Liver (tissue), 9 donors: ENCODE data around the gene ALKAL2. TPM values are rescaled to one million over a fixed set of nuclear protein-coding genes. Genes with fewer than 3 reads are reported as not detected.

Experiments
- DNase-seq: peaks from one replicate; pipeline ENCODE4 v3.0.0-alpha.2; 2017; ENCODE audit warnings: low spot score
- H3K27ac ChIP-seq, 2 donors: one replicate each; pipeline ENCODE4 v1.7.0; 2013; ENCODE audit warnings: inconsistent platforms in 2 of 2, low read length in 2 of 2, control low read depth in 1 of 2, low read depth in 1 of 2, mild to moderate bottlenecking in 1 of 2
- H3K27me3 ChIP-seq, 4 donors: one replicate each; pipeline versions ENCODE4 v1.6.1 to v1.7.0; 2013; ENCODE audit warnings: low read length in 3 of 4, inconsistent platforms in 1 of 4, mild to moderate bottlenecking in 1 of 4, moderate library complexity in 1 of 4; ENCODE audit not compliant: control insufficient read depth in 4 of 4, insufficient read depth in 4 of 4
- H3K36me3 ChIP-seq, 4 donors: one replicate each; pipeline versions ENCODE4 v1.6.1 to v1.7.0; 2013; ENCODE audit warnings: low read length in 3 of 4, mild to moderate bottlenecking in 3 of 4, low read depth in 1 of 4, moderate library complexity in 1 of 4; ENCODE audit not compliant: control insufficient read depth in 4 of 4, insufficient read depth in 3 of 4
- H3K4me1 ChIP-seq, 4 donors: one replicate each; pipeline versions ENCODE4 v1.6.1 to v1.7.0; 2013; ENCODE audit warnings: low read length in 3 of 4, mild to moderate bottlenecking in 3 of 4, moderate library complexity in 1 of 4; ENCODE audit not compliant: control insufficient read depth in 4 of 4, insufficient read depth in 4 of 4
- H3K4me3 ChIP-seq, 3 donors: one replicate each; pipeline versions ENCODE4 v1.6.1 to v1.7.0; 2013; ENCODE audit warnings: low read length in 3 of 3, control low read depth in 1 of 3, low read depth in 1 of 3, mild to moderate bottlenecking in 1 of 3
- H3K9ac ChIP-seq, 2 donors: one replicate each; pipeline ENCODE4 v1.7.0; 2013; ENCODE audit warnings: low read length in 2 of 2, mild to moderate bottlenecking in 2 of 2, moderate library complexity in 2 of 2, control low read depth in 1 of 2, low read depth in 1 of 2
- H3K9me3 ChIP-seq, 4 donors: one replicate each; pipeline versions ENCODE4 v1.6.1 to v1.7.0; 2013; ENCODE audit warnings: low read length in 3 of 4; ENCODE audit not compliant: control insufficient read depth in 4 of 4
- ATF3 ChIP-seq: IDR thresholded peaks from 2 replicates; pipeline ENCODE4 v1.6.1; 2016; ENCODE audit warnings: antibody characterized with exemption
- CTCF ChIP-seq: fragments of 150-350 bp; IDR thresholded peaks from 2 replicates; pipeline ENCODE4 v1.5.1; 2017; ENCODE audit warnings: improper control_type of control experiment, low read depth, low read length; ENCODE audit not compliant: missing input control
- EGR1 ChIP-seq, 2 donors: IDR thresholded peaks; 2 replicates each; pipeline ENCODE4 v1.6.1; 2016 to 2018; ENCODE audit warnings: antibody characterized with exemption in 2 of 2, low read depth in 2 of 2
- FOXA1 ChIP-seq: IDR thresholded peaks from 2 replicates; pipeline ENCODE4 v1.6.1; 2016; ENCODE audit warnings: antibody characterized with exemption
- FOXA2 ChIP-seq: IDR thresholded peaks from 2 replicates; pipeline ENCODE4 v1.6.1; 2016; ENCODE audit warnings: antibody characterized with exemption
- GABPA ChIP-seq, 2 donors: IDR thresholded peaks in 1 of 2; conservative IDR thresholded peaks in 1 of 2; 2 replicates each; pipeline ENCODE4 v1.6.1; 2016; ENCODE audit warnings: antibody characterized with exemption in 2 of 2, mild to moderate bottlenecking in 1 of 2, moderate library complexity in 1 of 2
- HNF4A ChIP-seq, 2 donors: conservative IDR thresholded peaks; 2 replicates each; pipeline ENCODE4 v1.6.1; 2016; ENCODE audit warnings: antibody characterized with exemption in 2 of 2, mild to moderate bottlenecking in 2 of 2
- HNF4G ChIP-seq: IDR thresholded peaks from 2 replicates; pipeline ENCODE4 v1.6.1; 2016; ENCODE audit warnings: antibody characterized with exemption
- JUND ChIP-seq, 2 donors: IDR thresholded peaks; 2 replicates each; pipeline ENCODE4 v1.6.1; 2016; ENCODE audit warnings: antibody characterized with exemption in 2 of 2
- MAX ChIP-seq: IDR thresholded peaks from 2 replicates; pipeline ENCODE4 v1.6.1; 2016; ENCODE audit warnings: antibody characterized with exemption
- NR2F2 ChIP-seq: IDR thresholded peaks from 2 replicates; pipeline ENCODE4 v1.6.1; 2016; ENCODE audit warnings: antibody characterized with exemption
- RAD21 ChIP-seq, 2 donors: IDR thresholded peaks; 2 replicates each; pipeline ENCODE4 v1.6.1; 2016; ENCODE audit warnings: antibody characterized with exemption in 2 of 2, mild to moderate bottlenecking in 2 of 2
- RXRA ChIP-seq, 2 donors: IDR thresholded peaks; 2 replicates each; pipeline ENCODE4 v1.6.1; 2017 to 2018; ENCODE audit warnings: antibody characterized with exemption in 2 of 2, mild to moderate bottlenecking in 1 of 2
- SP1 ChIP-seq: IDR thresholded peaks from 2 replicates; pipeline ENCODE4 v1.6.1; 2018; ENCODE audit warnings: antibody characterized with exemption, mild to moderate bottlenecking
- TAF1 ChIP-seq: conservative IDR thresholded peaks from 2 replicates; pipeline ENCODE4 v1.6.1; 2016; ENCODE audit warnings: antibody characterized with exemption, mild to moderate bottlenecking
- ZBTB33 ChIP-seq: IDR thresholded peaks from 2 replicates; pipeline ENCODE4 v1.6.1; 2016; ENCODE audit warnings: antibody characterized with exemption
- WGBS: extraction: QIAGEN DNeasy Blood & Tissue Kit; methylation state at CpG from one replicate; pipeline ENCODE4 v1.1.7; 2013; 5-methylcytosine and 5-hydroxymethylcytosine counted together
- polyA plus RNA-seq, 2 donors: library from polyadenylated mRNA; stranded (reverse) in 1 of 2; unstranded in 1 of 2; fragments of 200-250 nt in 1 of 2; fragments of >200 nt in 1 of 2; fragmentation: Nextera tagmentation in 1 of 2; extraction: Ambion mirVana in 1 of 2; gene quantifications; one replicate each; pipeline versions ENCODE4 v1.2.1 to v1.2.3, GENCODE V29; 2013 to 2015
- total RNA-seq, 2 donors: library from RNA; depleted of rRNA; stranded (reverse); fragments of >200 nt; gene quantifications; one replicate each; pipeline ENCODE4 v1.2.3, GENCODE V29; 2014
- donor health status: healthy.
- donor health status: healthy.
- donor health status: healthy.
- donor health status: healthy.
- donor health status: healthy.

Gene ALKAL2
- total and polyA plus RNA-seq, 4 donors, result 1.6 to 3.1 (median 1.9) TPM; not detected in 1

GRCh38 chr2:256094-256493, 31.8 kb downstream of the ALKAL2 start:
- no peak for TF ChIP-seq FOXA2
- TF ChIP-seq JUND (IDR thresholded peaks at IDR 0.05), result no peak
- no peak for TF ChIP-seq HNF4G
- no peak for TF ChIP-seq RAD21 (IDR thresholded peaks at IDR 0.05)
- TF ChIP-seq HNF4A (conservative IDR thresholded peaks at IDR 0.05), result no peak
- no peak for TF ChIP-seq EGR1 (IDR thresholded peaks at IDR 0.05; ENCODE audit: low read depth in 2 of 2)
- no peak for TF ChIP-seq ATF3
- no peak for TF ChIP-seq MAX
- no peak for TF ChIP-seq ZBTB33
- TF ChIP-seq FOXA1, result no peak
- H3K9ac ChIP-seq, result no peak overlapping the region
- H3K27me3 ChIP-seq, result no peaks in the 10 kb centered on the region
- WGBS, result 54% methylated on average over 3 of the region's 3 CpGs
- H3K9me3 ChIP-seq, result no peaks in the 10 kb centered on the region
- no peaks in the 10 kb centered on the region for H3K36me3 ChIP-seq
- H3K4me1 ChIP-seq, result peaks cover 5 to 12% (median 9%) of the 10 kb centered on the region in 4 donors
- no peak for DNase-seq
- H3K27ac ChIP-seq, result no peak overlapping the region
- no peak overlapping the region for H3K4me3 ChIP-seq

- H3K36me3 ChIP-seq, result no peaks in the 10 kb centered on the region
- no peak for TF ChIP-seq ATF3
- no peak for TF ChIP-seq SP1
- TF ChIP-seq CTCF, result no peak
- TF ChIP-seq GABPA (IDR thresholded peaks at IDR 0.05 in 1 of 2, conservative IDR thresholded peaks at IDR 0.05 in 1 of 2), result no peak
- TF ChIP-seq EGR1 (IDR thresholded peaks at IDR 0.05; ENCODE audit: low read depth in 2 of 2), result no peak
- TF ChIP-seq TAF1, result no peak
- TF ChIP-seq NR2F2, result no peak
- no peak for TF ChIP-seq RXRA (IDR thresholded peaks at IDR 0.05)
- no peak for TF ChIP-seq JUND (IDR thresholded peaks at IDR 0.05)
- no peak for TF ChIP-seq HNF4G
- TF ChIP-seq MAX, result no peak
- peaks cover under 1 to 4% (median 2%) of the 10 kb centered on the region in 4 donors for H3K4me1 ChIP-seq
- DNase-seq, result no peak
- H3K27ac ChIP-seq, result no peak overlapping the region
- H3K27me3 ChIP-seq, result no peaks in the 10 kb centered on the region
- H3K9ac ChIP-seq, result no peak overlapping the region
- H3K9me3 ChIP-seq, result no peaks in the 10 kb centered on the region
- WGBS, result 98% methylated on average over 2 of the region's 2 CpGs
- H3K4me3 ChIP-seq, result no peak overlapping the region
Observed at GRCh38 chr2:255195-255594, 32.7 kb downstream of the ALKAL2 start.
